C4-2B (cell line): Measurements from ENCODE around the gene DEGS1.

Experiments
- ZFX ChIP-seq: fragments of 450-650 bp; IDR thresholded peaks from 2 replicates; pipeline ENCODE4 v1.6.1; 2017
- TF ChIP-seq, protein P1 (sequence below): fragments of 450-650 bp; conservative IDR thresholded peaks from 2 replicates; pipeline ENCODE4 v1.5.1; 2017; ENCODE audit warnings: mild to moderate bottlenecking

DNA sequence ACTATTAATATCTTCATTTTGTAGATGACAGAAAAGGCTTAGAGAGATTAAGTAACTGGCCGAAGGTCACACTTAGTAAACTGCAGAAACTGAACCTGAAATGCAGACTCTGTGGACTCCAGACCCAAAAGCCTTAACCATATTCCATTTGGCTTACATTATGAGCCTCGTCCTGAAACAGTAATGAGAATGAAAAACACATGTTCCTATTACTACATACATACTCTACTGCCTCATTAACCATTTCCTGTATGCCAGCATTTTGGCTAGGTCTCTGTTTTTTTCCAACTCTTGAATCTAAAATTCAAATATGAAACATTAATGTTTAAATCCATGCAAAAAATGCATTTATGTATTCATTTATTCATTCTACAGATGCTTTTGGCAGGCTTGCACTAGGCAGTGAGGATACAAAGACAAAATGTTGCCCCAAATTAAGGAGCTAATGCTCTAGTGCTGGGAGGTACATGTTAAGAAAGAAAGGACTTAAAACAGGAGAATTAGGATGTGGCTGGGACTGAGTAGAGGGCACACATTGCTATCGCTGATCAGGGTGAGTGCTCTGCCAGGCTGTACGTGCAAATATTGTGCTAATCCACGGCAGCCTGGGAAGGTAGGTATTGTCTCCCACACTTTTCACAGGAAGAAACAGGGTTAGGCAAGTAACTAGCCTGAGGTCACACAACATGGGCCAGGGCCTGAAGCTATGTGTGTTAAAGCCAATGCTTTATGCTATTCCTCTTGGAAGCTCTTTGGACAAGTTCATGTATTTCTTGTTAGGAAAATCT is 14.0 kb downstream of the DEGS1 start:
- TF ChIP-seq, protein P1, sequence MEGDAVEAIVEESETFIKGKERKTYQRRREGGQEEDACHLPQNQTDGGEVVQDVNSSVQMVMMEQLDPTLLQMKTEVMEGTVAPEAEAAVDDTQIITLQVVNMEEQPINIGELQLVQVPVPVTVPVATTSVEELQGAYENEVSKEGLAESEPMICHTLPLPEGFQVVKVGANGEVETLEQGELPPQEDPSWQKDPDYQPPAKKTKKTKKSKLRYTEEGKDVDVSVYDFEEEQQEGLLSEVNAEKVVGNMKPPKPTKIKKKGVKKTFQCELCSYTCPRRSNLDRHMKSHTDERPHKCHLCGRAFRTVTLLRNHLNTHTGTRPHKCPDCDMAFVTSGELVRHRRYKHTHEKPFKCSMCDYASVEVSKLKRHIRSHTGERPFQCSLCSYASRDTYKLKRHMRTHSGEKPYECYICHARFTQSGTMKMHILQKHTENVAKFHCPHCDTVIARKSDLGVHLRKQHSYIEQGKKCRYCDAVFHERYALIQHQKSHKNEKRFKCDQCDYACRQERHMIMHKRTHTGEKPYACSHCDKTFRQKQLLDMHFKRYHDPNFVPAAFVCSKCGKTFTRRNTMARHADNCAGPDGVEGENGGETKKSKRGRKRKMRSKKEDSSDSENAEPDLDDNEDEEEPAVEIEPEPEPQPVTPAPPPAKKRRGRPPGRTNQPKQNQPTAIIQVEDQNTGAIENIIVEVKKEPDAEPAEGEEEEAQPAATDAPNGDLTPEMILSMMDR, result no peak
- no peak for TF ChIP-seq ZFX
